Measurements from ENCODE around the gene CYP1B1.

DNA sequence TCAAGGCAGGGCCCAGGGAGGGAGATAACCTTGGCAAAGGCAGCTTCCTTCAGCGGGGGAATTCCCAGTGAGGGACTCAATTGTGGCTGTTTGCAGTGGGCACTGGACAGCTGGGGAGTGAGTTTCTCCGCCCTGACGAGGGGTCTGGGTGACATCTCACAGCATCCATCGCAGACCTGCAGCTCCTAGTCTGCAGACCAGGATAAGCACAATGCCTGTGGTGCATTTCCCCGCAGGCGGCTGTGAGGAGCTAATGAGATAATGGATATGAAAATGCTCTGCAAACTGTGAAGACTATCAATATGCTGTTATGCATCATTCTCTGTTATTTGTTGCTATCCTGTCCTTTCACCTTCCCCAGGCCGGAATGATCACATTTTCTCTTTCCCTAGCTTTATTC, 30.0 kb upstream of the CYP1B1 start:
- TF ChIP-seq, protein P1, sequence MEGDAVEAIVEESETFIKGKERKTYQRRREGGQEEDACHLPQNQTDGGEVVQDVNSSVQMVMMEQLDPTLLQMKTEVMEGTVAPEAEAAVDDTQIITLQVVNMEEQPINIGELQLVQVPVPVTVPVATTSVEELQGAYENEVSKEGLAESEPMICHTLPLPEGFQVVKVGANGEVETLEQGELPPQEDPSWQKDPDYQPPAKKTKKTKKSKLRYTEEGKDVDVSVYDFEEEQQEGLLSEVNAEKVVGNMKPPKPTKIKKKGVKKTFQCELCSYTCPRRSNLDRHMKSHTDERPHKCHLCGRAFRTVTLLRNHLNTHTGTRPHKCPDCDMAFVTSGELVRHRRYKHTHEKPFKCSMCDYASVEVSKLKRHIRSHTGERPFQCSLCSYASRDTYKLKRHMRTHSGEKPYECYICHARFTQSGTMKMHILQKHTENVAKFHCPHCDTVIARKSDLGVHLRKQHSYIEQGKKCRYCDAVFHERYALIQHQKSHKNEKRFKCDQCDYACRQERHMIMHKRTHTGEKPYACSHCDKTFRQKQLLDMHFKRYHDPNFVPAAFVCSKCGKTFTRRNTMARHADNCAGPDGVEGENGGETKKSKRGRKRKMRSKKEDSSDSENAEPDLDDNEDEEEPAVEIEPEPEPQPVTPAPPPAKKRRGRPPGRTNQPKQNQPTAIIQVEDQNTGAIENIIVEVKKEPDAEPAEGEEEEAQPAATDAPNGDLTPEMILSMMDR (IDR thresholded peaks at IDR 0.05) = no peak
- TF ChIP-seq POLR2A (IDR thresholded peaks at IDR 0.05) = no peak

Measured in thyroid gland (tissue), 4 donors.